ENCODE results near the gene CATSPER1. TPM values are rescaled to one million over a fixed set of nuclear protein-coding genes. Genes with fewer than 3 reads are reported as not detected.

Gene CATSPER1
- total RNA-seq, 2 experiments from 2014 or later = 0.33 to 0.58 TPM

DNA sequence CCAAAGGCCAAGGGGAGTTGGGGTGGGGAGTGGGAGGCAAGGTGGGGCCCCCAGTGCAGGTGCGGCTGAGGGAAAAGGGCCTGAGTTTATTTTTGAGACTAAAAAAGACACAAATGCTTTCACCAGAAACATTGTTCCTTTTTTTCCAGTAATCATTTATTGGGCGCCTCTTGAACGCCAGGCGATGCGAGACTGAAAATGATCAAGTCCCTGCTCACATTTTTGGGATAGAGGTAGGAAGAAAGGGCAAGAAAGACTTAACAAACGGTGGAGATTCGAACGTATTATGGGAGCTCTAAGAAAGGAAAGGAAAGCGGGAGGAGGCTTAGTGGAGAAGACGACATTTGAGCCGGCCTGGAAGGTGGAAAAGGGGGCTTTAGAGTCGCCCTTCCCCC lies 25.1 kb upstream of the CATSPER1 start:
- Mint-ChIP-seq H3K9me3 (no peaks in the 10 kb centered on the region), H3K27ac (peak overlapping the region; percentile 86), H3K27me3 (peaks cover 2% of the 10 kb centered on the region), H3K36me3 (ENCODE audit: low read depth) (peaks cover 33% of the 10 kb centered on the region), H3K4me3 (peak overlapping the region; percentile 100), H3K4me1 (peaks cover 36% of the 10 kb centered on the region)
- DNase-seq = no peak
- ChIA-PET POLR2A (interaction anchor here (1.3 to 6.3 kb wide), 9 partner anchors 12 to 413 kb away, joined by 4 to 103 read pairs (median 8); partner anchors contain the start of genes CCDC85B, KAT5, MRPL11 and MUS81), CTCF (interaction anchor here (1.0 to 3.6 kb wide), 5 partner anchors 17 to 166 kb away, joined by 3 to 40 read pairs (median 13); partner anchors contain the start of gene FIBP)

DNA sequence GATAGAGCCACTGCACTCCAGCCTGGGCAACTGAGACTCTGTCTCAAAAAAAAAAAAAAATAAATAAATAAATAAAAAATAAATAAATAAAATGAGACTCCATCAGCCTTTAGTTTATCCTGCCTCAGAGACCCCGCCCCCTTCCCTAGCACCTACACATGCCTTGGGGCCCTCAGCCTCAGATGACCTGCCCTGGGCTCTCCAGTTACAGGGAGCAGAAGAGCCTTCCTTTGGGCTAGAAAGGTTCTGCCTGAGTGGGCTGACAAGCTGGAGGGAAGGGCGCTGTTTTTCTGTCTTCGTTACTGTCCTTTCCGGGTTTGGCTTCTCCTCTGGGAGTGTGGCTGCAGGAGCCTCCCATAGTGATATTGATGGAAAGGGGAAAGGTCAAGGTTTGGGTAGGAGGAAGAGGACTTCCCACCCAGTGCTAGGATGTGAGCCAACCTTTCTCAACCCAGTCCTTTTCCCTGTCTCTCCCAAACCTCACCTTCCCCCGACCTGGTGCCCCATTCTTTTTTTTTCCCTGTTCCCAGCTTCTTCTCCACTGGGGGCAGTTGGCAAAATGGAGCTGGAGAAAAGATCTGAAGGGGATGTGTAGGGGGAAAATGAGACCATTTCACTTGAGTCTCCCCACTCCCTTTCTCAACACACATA lies 24.4 kb upstream of the CATSPER1 start:
- DNase-seq = no peak
- Mint-ChIP-seq H3K27me3 (peaks cover 2% of the 10 kb centered on the region), H3K4me1 (peaks cover 37% of the 10 kb centered on the region), H3K27ac (peak overlapping the region; percentile 86), H3K9me3 (no peaks in the 10 kb centered on the region), H3K36me3 (ENCODE audit: low read depth) (peaks cover 29% of the 10 kb centered on the region), H3K4me3 (peak overlapping the region; percentile 100)
- CTCF ChIA-PET = interaction anchor here (1.0 to 3.6 kb wide), 4 partner anchors 18 to 166 kb away, joined by 3 to 40 read pairs (median 10); partner anchors contain the start of gene FIBP
- POLR2A ChIA-PET = interaction anchor here (0.6 to 6.3 kb wide), 8 partner anchors 9 to 388 kb away, joined by 3 to 103 read pairs (median 5); partner anchors contain the start of genes MRPL11, MUS81 and PACS1

DNA sequence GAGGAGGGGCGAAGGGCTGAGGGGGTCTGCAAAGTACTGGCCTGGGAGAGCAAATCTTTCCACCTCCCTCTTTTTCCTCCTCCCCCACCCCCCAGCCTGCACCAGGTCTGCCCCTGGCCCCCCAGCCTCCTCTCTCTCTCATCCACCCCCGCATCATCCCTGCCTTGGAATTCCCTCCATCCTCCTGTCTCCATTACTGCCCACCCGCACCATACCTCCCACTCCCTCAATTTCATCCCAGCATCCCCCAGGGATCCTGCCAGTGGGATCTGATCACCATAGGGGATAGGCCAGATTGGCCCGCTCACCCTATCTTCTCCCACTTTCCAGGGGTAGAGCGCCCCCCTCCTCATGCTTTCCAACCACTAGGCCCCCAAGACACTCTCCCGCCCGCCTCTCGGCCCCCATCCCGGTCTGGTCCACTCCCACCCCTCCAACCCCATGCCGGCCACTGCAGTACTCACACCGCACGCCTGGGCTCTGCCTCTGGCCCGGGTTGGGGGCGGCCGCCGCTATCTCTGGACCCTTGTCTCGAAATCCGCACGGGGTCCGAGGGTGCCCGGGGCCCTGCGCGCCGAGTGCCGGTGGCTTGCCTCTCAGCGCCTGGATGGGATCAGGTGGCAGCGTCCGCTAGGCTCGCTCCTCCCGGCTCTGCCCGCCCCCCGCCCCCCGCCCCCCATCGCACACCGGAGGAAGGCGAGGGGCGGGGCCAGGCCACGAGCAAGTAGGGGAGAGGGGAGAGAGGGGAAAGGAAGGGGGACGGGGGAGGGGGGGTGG lies 22.5 kb upstream of the CATSPER1 start, which contains the start of gene GAL3ST3:
TSS of gene GAL3ST3 (minus strand) at position 615 of the 777 bp plus-strand sequence. CDS start 3,746 bp downstream, outside the sequence.
- Mint-ChIP-seq H3K27ac (no peak within 1 kb of the TSS), H3K36me3 (ENCODE audit: low read depth) (peaks cover 14% of the 10 kb centered on the region), H3K27me3 (peaks cover 2% of the 10 kb centered on the region), H3K9me3 (no peaks in the 10 kb centered on the region), H3K4me3 (no peak within 1 kb of the TSS), H3K4me1 (peaks cover 41% of the 10 kb centered on the region)
- POLR2A ChIA-PET = interaction anchor here (1.1 to 1.2 kb wide), 2 partner anchors 23 to 46 kb away, joined by 3 read pairs; partner anchors contain the start of genes BANF1 and EIF1AD
- no peak for DNase-seq
- CTCF ChIA-PET = no interaction called here

DNA sequence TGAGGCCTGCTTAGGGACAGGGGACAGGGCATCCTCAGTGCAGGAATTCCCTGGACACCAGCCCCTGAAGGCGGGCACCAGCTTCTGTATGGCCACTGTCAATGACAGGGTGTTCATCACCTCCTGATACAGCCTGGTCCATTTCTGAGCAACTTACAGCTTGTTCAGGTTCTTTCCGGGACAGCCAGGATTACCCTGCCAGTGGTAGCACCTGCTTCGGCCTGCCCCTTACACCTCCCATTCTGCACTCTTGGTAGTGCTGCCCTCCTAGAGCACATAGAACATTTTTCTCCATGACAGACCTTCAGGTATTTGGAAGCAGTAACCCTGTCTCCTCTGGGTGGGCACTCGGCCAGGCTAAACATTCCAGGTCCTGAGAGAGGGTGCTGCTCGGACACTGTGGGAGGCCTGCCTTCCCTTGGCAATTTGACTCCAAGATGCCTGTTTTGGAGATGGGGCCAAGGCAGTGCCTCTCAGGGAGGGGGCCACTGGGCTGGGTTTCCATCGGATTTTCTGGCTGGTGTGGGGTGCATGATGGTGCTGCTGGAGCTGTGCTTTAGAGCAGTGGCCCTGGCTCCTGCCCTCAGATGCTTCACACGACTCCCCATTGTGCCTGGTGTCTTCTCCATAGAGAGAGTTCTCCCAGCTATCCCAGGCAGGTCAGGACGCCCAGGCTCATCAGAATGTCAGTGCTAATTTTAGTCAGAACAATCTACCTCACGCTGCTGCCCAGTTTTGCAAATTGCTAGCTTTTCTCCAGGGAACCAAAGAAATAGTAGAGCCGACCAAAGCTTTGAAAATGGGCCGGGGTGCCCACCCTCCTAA lies 21.5 kb upstream of the CATSPER1 start:
- Mint-ChIP-seq H3K9me3 (no peaks in the 10 kb centered on the region), H3K4me1 (peaks cover 31% of the 10 kb centered on the region), H3K27ac (no peak overlapping the region), H3K27me3 (peaks cover 2% of the 10 kb centered on the region), H3K36me3 (ENCODE audit: low read depth) (peaks cover 6% of the 10 kb centered on the region), H3K4me3 (no peak overlapping the region)
- ChIA-PET POLR2A (interaction anchor here (0.9 to 1.1 kb wide), 2 partner anchors 24 to 34 kb away, joined by 3 read pairs; no protein-coding TSS in a partner anchor), CTCF (interaction anchor here (1.2 to 1.4 kb wide), 2 partner anchors 17 to 20 kb away, joined by 3 to 4 read pairs; no protein-coding TSS in a partner anchor)
- no peak for DNase-seq

DNA sequence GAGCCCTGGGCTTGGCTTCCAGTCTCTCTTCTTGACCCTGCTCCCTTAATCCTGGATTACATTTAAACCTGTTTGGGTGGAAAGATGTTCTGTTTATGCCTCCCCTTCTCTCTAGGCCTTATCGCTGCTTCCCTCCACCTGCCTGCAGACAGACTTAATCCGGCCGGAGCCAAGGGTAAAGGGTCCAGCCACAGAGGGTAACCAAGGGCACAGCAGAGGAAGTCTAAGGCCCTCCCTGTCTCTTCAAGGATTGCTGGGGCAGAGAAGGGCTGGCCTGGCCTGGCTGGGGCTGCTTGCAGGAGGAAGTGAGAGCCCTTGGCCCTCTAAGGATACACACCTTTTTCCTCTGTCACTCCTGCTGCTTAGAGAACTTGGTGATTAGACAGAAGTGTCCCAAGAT lies 20.6 kb upstream of the CATSPER1 start:
- ChIA-PET POLR2A (interaction anchor here (0.9 kb wide), 1 partner anchor 35 kb away, joined by 3 read pairs; no protein-coding TSS in a partner anchor), CTCF (interaction anchor here (1.2 to 3.0 kb wide), 3 partner anchors 16 to 22 kb away, joined by 3 to 13 read pairs (median 4); partner anchors contain the start of gene PACS1)
- H3K36me3 Mint-ChIP-seq (ENCODE audit: low read depth) = no peaks in the 10 kb centered on the region
- peaks cover 28% of the 10 kb centered on the region for H3K4me1 Mint-ChIP-seq
- no peaks in the 10 kb centered on the region for H3K9me3 Mint-ChIP-seq
- DNase-seq = no peak
- H3K4me3 Mint-ChIP-seq = no peak overlapping the region
- H3K27ac Mint-ChIP-seq = no peak overlapping the region
- peaks cover 2% of the 10 kb centered on the region for H3K27me3 Mint-ChIP-seq

DNA sequence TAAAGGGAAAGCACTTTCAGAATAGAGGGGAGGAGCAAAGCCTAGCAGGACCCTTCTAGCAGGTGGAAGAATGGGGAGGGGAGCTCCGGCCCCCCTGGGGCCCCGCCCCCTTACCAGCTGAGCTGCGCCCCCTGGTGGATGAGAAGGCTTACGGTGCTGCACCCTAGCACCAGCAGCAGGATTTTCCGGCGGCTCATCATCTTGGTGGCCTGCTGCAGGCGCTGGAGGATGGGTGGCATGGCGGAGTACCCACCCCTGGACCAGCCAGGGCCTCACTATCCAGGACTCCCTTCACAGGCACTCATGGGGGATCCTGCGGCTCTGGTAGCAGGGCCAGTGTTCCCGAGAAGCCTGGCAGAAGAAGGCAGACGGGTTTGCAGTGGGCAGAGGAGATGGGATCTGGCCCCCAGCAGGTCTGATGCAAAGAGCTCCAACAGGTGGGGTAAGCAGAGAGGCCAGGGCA lies 18.9 kb upstream of the CATSPER1 start:
- peaks cover 16% of the 10 kb centered on the region for H3K4me1 Mint-ChIP-seq
- POLR2A ChIA-PET = interaction anchor here (1.0 to 2.1 kb wide), 3 partner anchors 43 to 265 kb away, joined by 3 to 5 read pairs (median 3); partner anchors contain the start of genes AP5B1, BANF1 and EIF1AD
- CTCF ChIA-PET = interaction anchor here (0.6 to 3.0 kb wide), 43 partner anchors 9 to 358 kb away, joined by 3 to 26 read pairs (median 4); partner anchors contain the start of genes BANF1, CATSPER1, EIF1AD and FIBP
- peak; percentile 84 for DNase-seq
- peak overlapping the region; percentile 13 for H3K27ac Mint-ChIP-seq
- H3K9me3 Mint-ChIP-seq = no peaks in the 10 kb centered on the region
- peaks cover 4% of the 10 kb centered on the region for H3K27me3 Mint-ChIP-seq
- no peaks in the 10 kb centered on the region for H3K36me3 Mint-ChIP-seq (ENCODE audit: low read depth)
- peak overlapping the region; percentile 14 for H3K4me3 Mint-ChIP-seq

DNA sequence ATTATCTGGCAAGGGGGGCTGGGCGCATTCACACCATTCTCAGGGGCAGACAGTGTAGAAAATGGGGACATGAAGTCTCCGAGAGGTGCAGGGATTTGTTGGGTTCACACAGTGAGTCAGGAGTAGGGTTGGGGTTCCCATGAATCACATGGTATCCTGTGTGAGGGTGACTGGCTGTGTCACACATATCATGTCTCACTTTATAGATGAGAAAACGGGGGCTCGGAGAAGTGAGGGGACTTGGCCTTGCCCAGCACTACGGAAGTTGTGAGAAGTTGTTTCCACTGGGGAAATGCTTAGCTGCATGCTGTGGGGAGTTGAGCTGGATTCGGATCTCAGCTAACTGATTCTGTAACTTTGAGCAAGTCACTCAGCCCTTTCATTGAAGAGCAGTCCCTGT lies 18.5 kb upstream of the CATSPER1 start:
- H3K4me3 Mint-ChIP-seq = peak overlapping the region; percentile 14
- peaks cover 6% of the 10 kb centered on the region for H3K27me3 Mint-ChIP-seq
- peaks cover 16% of the 10 kb centered on the region for H3K4me1 Mint-ChIP-seq
- DNase-seq = peak; percentile 32
- CTCF ChIA-PET = interaction anchor here (0.8 to 3.0 kb wide), 42 partner anchors 9 to 353 kb away, joined by 3 to 26 read pairs (median 4); partner anchors contain the start of genes BANF1, CATSPER1, EIF1AD and FIBP
- H3K27ac Mint-ChIP-seq = peak overlapping the region; percentile 13
- H3K9me3 Mint-ChIP-seq = no peaks in the 10 kb centered on the region
- no peaks in the 10 kb centered on the region for H3K36me3 Mint-ChIP-seq (ENCODE audit: low read depth)
- POLR2A ChIA-PET = interaction anchor here (1.0 to 2.1 kb wide), 3 partner anchors 42 to 264 kb away, joined by 3 to 5 read pairs (median 3); partner anchors contain the start of genes AP5B1, BANF1 and EIF1AD

DNA sequence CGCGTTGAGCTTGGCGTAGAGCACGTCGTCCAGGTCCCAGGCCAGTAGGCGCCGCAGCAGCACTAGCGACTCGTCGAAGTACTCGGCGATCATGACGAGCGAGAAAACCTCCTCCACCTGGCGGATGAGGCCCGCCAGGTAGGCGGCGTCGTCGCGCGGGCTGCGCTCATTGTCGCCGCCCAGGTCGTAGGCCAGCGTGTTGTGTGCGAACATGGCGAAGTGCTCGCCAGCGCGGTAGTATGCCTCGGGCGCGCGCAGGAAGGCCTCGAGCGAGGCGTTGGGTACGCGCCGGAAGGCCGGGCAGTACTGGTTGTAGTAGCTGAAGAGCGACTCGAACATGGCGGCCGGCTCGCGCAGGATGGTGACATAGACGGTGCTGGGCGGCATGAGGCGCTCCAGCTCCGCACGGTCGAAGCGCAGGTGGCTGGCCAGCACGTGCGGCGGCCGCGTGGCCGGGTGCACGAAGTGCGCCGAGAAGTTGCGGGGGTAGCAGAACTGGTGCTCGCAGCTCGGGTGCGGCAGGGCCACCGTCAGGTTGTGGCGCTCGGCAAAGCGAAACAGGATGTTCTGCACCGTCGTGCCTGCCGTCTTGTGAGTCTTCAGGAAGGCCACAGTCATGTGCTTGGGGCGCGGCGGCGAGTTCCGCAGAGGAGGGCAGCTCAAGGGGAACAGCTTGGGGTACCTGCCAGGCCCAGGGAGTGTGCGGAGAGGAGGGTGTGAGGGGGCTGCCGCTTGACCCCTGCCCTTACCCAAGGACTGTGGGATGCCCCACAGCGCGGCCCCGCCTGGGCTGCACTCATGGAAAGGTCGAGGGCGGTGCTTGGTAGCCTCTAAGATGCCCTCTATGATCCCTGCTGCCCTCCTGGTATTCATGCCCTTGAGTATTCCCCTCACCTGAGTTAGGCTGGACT lies 17.0 kb upstream of the CATSPER1 start:
- ChIA-PET CTCF (interaction anchor here (0.6 to 2.5 kb wide), 4 partner anchors 11 to 44 kb away, joined by 3 to 26 read pairs (median 12); partner anchors contain the start of gene SF3B2), POLR2A (interaction anchor here (3.5 kb wide), 1 partner anchor 9 kb away, joined by 10 read pairs; the partner anchor contains the start of gene SF3B2)
- no peak for DNase-seq
- Mint-ChIP-seq H3K27me3 (peaks cover 6% of the 10 kb centered on the region), H3K9me3 (no peaks in the 10 kb centered on the region), H3K27ac (no peak overlapping the region), H3K4me3 (no peak overlapping the region), H3K36me3 (ENCODE audit: low read depth) (no peaks in the 10 kb centered on the region), H3K4me1 (peaks cover 13% of the 10 kb centered on the region)

DNA sequence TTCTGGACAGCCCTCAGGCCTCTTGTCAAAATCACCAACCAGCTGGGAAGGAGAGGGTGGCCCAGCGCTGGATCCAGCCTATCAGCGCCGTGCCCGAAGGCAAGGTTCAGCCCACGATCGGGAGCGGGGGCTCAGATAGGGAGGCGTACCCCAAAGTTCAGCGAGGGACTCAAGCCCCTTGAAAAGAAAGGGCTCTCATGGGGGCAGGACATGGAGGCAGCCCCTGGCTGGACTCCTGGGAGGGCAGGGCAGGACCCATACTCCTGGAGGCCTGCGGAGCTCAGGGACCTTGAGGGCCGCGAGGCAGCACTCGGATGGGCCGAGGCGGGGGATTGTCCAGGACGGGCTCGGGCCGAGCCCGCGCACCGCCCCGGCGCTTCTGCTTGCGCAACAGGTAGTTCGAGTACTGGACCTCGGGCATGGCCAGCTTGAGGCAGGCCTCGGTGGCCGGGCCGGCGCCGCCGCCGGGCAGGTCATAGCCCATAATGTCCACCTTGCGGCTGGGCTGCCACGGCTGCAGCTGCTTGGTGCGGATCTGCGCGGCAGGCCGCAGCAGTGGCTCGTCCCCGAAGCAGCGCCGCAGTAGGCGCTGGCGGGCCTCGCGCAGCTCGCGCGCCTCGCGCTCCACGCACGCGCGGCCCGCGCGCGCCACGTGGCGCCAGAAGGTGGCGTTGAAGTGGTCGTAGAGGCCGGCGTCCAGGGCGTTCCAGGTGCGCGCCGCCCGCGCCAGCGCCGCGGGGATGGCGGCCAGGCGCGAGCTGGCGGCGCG lies 16.1 kb upstream of the CATSPER1 start:
- peaks cover 6% of the 10 kb centered on the region for H3K27me3 Mint-ChIP-seq
- ChIA-PET CTCF (no interaction called here), POLR2A (interaction anchor here (3.5 kb wide), 1 partner anchor 10 kb away, joined by 10 read pairs; the partner anchor contains the start of gene SF3B2)
- no peaks in the 10 kb centered on the region for H3K9me3 Mint-ChIP-seq
- no peak for DNase-seq
- H3K4me3 Mint-ChIP-seq = no peak overlapping the region
- H3K4me1 Mint-ChIP-seq = peaks cover 13% of the 10 kb centered on the region
- H3K27ac Mint-ChIP-seq = no peak overlapping the region
- H3K36me3 Mint-ChIP-seq (ENCODE audit: low read depth) = no peaks in the 10 kb centered on the region

DNA sequence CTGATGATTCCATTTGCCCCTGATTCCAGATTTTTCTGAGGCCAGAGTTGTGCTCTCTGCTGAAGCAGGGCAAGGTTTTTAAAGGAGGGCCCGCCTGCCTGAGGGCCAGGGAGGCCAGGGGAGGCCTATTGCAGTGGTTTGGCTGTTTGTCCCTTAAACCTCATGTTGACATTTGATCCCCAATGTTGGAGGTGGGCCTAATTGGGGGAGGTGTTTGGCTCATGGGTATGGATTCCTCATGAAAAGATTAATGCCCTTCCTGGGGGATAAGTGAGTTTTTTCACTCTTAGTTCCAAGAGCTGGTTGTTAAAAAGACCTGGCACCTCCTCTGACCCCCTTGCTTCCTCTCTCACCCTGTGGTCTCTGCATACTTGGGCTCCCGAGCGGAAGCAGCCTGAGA lies 13.5 kb upstream of the CATSPER1 start:
- no peak overlapping the region for H3K27ac Mint-ChIP-seq
- H3K4me1 Mint-ChIP-seq = peaks cover 4% of the 10 kb centered on the region
- ChIA-PET CTCF (interaction anchor here (0.7 kb wide), 1 partner anchor 219 kb away, joined by 3 read pairs; no protein-coding TSS in a partner anchor), POLR2A (no interaction called here)
- DNase-seq = no peak
- H3K27me3 Mint-ChIP-seq = peaks cover 9% of the 10 kb centered on the region
- H3K4me3 Mint-ChIP-seq = no peak overlapping the region
- H3K36me3 Mint-ChIP-seq (ENCODE audit: low read depth) = no peaks in the 10 kb centered on the region
- H3K9me3 Mint-ChIP-seq = no peaks in the 10 kb centered on the region

Measured in activated CD4-positive, alpha-beta memory T cell treated with anti-CD3 and anti-CD28 coated beads, Interleukin-2, amount 10 ng/mL, durations not matched to agents 7 days and 5 days (primary cell).